Breast epithelium (tissue), 4 donors: Measurements from ENCODE around the gene MAPKAP1. TPM values are rescaled to one million over a fixed set of nuclear protein-coding genes. Genes with fewer than 3 reads are reported as not detected.

Experiments
- DNase-seq, 2 donors: peaks; one replicate each; pipeline ENCODE4 v3.0.0-alpha.2; 2019; ENCODE audit warnings: low spot score in 2 of 2
- H3K27ac ChIP-seq, 2 donors: fragments of 200-600 bp; sonication (generic) in 1 of 2; one replicate each; pipeline ENCODE4 v1.5.1; 2016 to 2019; ENCODE audit warnings: mild to moderate bottlenecking in 1 of 2
- H3K27me3 ChIP-seq, 2 donors: fragments of 200-600 bp; sonication (generic) in 1 of 2; one replicate each; pipeline versions ENCODE4 v1.5.1 to v1.6.0; 2017 to 2019; ENCODE audit warnings: control low read depth in 1 of 2, mild to moderate bottlenecking in 1 of 2
- H3K36me3 ChIP-seq: fragments of 200-600 bp; one replicate; pipeline ENCODE4 v1.5.1; 2019
- H3K4me1 ChIP-seq, 2 donors: fragments of 200-600 bp; sonication (generic); one replicate each; pipeline ENCODE4 v1.5.1; 2016 to 2019; ENCODE audit warnings: control low read depth in 1 of 2
- H3K4me3 ChIP-seq, 3 donors: fragments of 200-600 bp; sonication (generic); 1 replicate in 2 of 3; 2 replicates in 1 of 3; pipeline ENCODE4 v1.5.1; 2016 to 2019; ENCODE audit warnings: mild to moderate bottlenecking in 3 of 3, moderate library complexity in 2 of 3
- H3K9me3 ChIP-seq, 2 donors: fragments of 200-600 bp; sonication (generic) in 1 of 2; one replicate each; pipeline ENCODE4 v1.5.1; 2016 to 2019; ENCODE audit warnings: control low read depth in 1 of 2
- CTCF ChIP-seq, 3 donors: fragments of 450-650 bp; IDR thresholded peaks; one replicate each; pipeline ENCODE4 v1.5.1; 2016 to 2017; ENCODE audit warnings: antibody characterized with exemption in 3 of 3, mild to moderate bottlenecking in 3 of 3, moderate library complexity in 3 of 3
- POLR2A ChIP-seq: fragments of 450-650 bp; IDR thresholded peaks from one replicate; pipeline ENCODE4 v1.6.1; 2016; ENCODE audit warnings: antibody characterized with exemption, mild to moderate bottlenecking, moderate library complexity
- POLR2AphosphoS5 ChIP-seq, 3 donors: sonication (generic); formaldehyde crosslinking; IDR thresholded peaks; one replicate each; pipeline ENCODE4 v1.6.1; 2017; ENCODE audit warnings: antibody characterized with exemption in 3 of 3
- intact Hi-C: fragments of 100-400 bp; cut with DNase I; formaldehyde crosslinking; loops from one replicate; pipeline ENCODE4 v1.15.1; 2023; ENCODE audit warnings: low total_unique reads
- total RNA-seq, 3 donors: library from RNA; depleted of rRNA; stranded (reverse); fragments of >200 nt; gene quantifications; one replicate each; pipeline ENCODE4 v1.1.0, GENCODE V29; 2016

MAPKAP1 gene
- total RNA-seq, 3 donors from 2014 or later, result 61.3 to 81.9 (median 78.6) TPM

GRCh38 chr9:125479846-125480615 lies 227.0 kb downstream of the MAPKAP1 start:
- no peak for DNase-seq
- H3K27ac ChIP-seq, result no peak overlapping the region
- intact Hi-C loops, result no loop called here
- H3K36me3 ChIP-seq, result no peaks in the 10 kb centered on the region
- no peak overlapping the region for H3K4me3 ChIP-seq
- no peaks in the 10 kb centered on the region for H3K4me1 ChIP-seq
- H3K27me3 ChIP-seq, result no peaks in the 10 kb centered on the region
- TF ChIP-seq POLR2AphosphoS5 (IDR thresholded peaks at IDR 0.05), result no peak
- TF ChIP-seq CTCF (IDR thresholded peaks at IDR 0.05), result no peak
- TF ChIP-seq POLR2A, result no peak
- no peaks in the 10 kb centered on the region for H3K9me3 ChIP-seq

GRCh38 chr9:125477089-125477544 lies 229.9 kb downstream of the MAPKAP1 start:
- H3K36me3 ChIP-seq, result no peaks in the 10 kb centered on the region
- H3K4me1 ChIP-seq, result no peaks in the 10 kb centered on the region
- H3K4me3 ChIP-seq, result no peak overlapping the region
- H3K9me3 ChIP-seq, result no peaks in the 10 kb centered on the region
- no peak for DNase-seq
- no peaks in the 10 kb centered on the region for H3K27me3 ChIP-seq
- no peak for TF ChIP-seq POLR2A
- no peak for TF ChIP-seq POLR2AphosphoS5 (IDR thresholded peaks at IDR 0.05)
- TF ChIP-seq CTCF (IDR thresholded peaks at IDR 0.05), result no peak
- no peak overlapping the region for H3K27ac ChIP-seq
- intact Hi-C loops, result no loop called here

GRCh38 chr9:125476645-125477044 lies 230.4 kb downstream of the MAPKAP1 start:
- Histone ChIP-seq H3K27ac (no peak overlapping the region), H3K4me3 (no peak overlapping the region), H3K36me3 (no peaks in the 10 kb centered on the region), H3K9me3 (no peaks in the 10 kb centered on the region), H3K27me3 (no peaks in the 10 kb centered on the region), H3K4me1 (no peaks in the 10 kb centered on the region)
- intact Hi-C loops, result no loop called here
- TF ChIP-seq POLR2AphosphoS5 (IDR thresholded peaks at IDR 0.05) (no peak), CTCF (IDR thresholded peaks at IDR 0.05) (no peak), POLR2A (no peak)
- no peak for DNase-seq

GRCh38 chr9:125475385-125475784 lies 231.6 kb downstream of the MAPKAP1 start:
- Histone ChIP-seq H3K27me3 (no peaks in the 10 kb centered on the region), H3K36me3 (no peaks in the 10 kb centered on the region), H3K9me3 (no peaks in the 10 kb centered on the region), H3K4me3 (no peak overlapping the region), H3K4me1 (no peaks in the 10 kb centered on the region), H3K27ac (no peak overlapping the region)
- intact Hi-C loops, result no loop called here
- TF ChIP-seq POLR2A (no peak), CTCF (IDR thresholded peaks at IDR 0.05) (no peak), POLR2AphosphoS5 (IDR thresholded peaks at IDR 0.05) (no peak)
- no peak for DNase-seq

GRCh38 chr9:125472926-125473701 lies 233.9 kb downstream of the MAPKAP1 start:
- H3K27ac ChIP-seq, result peak overlapping the region in 1 of 2 donors; percentile 60
- no peak overlapping the region for H3K4me3 ChIP-seq
- no peaks in the 10 kb centered on the region for H3K9me3 ChIP-seq
- intact Hi-C loops, result no loop called here
- TF ChIP-seq POLR2A (no peak), POLR2AphosphoS5 (IDR thresholded peaks at IDR 0.05) (no peak), CTCF (IDR thresholded peaks at IDR 0.05) (no peak)
- no peak for DNase-seq
- H3K27me3 ChIP-seq, result no peaks in the 10 kb centered on the region
- H3K4me1 ChIP-seq, result no peaks in the 10 kb centered on the region
- H3K36me3 ChIP-seq, result no peaks in the 10 kb centered on the region
